Cerebellar nuclear complex (tissue), 1 donor: ENCODE data around the gene TGIF2.
A peak's percentile ranks its signal among the peaks of the same experiment; 100 is the strongest.
"Not testable (repeated sequence)": the region's sequence is repeated elsewhere in the genome, so short reads cannot be mapped to it uniquely, and the experiment has no call there.

Experiments
- DNase-seq, 2 experiments: peaks; one replicate each; lab custom pipeline; 2025; lab: John Stamatoyannopoulos, UW

The TGIF2 gene

DNA sequence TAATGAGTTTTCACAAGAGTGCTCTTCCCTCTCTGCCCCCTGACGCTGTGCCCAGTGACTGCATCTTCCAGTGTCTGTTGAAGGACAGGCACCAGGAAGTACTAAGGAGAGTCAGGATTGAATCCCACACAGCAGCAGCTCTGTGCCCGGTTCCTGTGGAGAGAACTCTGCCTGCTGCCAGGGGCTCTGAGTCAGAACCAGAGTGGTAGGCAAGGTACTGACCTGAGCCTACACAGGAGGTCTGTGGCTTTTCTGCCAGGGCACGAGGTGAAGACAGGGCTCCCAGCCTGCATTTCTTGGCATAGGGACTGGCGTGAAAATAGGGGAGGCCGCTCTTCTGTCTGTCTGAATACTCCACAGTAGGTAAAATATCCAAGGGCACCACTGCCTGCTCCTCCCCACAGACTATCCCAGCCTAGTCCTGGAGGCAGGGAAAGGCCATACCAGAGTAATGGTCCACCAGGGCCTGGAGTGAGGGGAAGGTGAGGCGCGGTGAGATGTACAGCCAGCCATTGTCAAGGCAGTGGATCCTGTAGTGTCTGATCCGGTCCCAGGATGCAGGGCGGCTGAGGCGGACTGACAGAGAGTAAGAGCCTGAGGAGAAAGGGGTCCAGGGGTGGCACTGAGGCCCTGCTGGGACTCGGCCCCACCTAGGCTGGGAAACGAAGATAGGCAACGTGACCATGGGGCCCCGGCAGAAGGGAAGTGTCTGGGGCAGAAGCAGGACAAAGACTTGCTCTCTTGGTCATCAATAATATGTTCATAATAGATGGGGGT, 41.6 kb downstream of the TGIF2 start:
- DNase-seq, result peak in 1 of 2 experiments; percentile 57

DNA sequence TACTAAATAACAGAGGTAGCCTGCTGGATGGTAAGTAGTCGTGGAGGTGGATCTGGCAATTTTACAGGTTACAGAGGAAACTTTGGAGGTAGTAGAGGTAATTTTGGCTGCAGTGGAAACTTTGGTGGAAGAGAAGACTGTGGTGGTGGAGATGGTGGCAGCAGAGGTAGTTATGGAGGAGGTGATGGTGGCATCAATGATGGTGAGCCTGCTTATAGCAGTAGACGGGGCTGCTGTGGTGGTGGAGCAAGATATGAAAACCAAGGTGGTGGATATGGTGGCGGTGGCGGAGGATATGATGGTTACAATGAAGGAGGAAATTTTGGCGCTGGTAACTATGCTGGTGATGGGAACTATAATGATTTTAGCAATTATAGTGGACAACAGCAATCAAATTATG, 47.5 kb downstream of the TGIF2 start:
- no peak for DNase-seq

DNA sequence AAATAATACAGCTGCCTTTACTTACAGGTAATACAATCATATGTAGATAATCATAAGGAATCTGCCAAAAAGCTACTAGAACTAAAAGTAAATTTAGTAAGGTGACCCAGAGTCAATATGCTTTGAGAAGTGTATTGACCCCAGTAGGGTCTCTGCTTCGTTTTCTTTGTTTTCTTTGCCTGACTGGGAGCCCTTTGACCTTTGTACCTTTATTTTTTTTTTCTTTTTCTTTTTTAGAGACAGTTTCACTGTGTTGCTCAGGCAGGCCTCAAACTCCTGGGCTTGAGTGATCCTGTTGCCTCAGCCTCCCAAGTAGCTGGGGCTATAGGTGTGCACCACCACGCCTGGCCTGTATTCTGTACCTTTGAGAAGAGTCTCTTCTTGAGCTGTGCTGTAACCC, 50.0 kb downstream of the TGIF2 start:
- no peak for DNase-seq

DNA sequence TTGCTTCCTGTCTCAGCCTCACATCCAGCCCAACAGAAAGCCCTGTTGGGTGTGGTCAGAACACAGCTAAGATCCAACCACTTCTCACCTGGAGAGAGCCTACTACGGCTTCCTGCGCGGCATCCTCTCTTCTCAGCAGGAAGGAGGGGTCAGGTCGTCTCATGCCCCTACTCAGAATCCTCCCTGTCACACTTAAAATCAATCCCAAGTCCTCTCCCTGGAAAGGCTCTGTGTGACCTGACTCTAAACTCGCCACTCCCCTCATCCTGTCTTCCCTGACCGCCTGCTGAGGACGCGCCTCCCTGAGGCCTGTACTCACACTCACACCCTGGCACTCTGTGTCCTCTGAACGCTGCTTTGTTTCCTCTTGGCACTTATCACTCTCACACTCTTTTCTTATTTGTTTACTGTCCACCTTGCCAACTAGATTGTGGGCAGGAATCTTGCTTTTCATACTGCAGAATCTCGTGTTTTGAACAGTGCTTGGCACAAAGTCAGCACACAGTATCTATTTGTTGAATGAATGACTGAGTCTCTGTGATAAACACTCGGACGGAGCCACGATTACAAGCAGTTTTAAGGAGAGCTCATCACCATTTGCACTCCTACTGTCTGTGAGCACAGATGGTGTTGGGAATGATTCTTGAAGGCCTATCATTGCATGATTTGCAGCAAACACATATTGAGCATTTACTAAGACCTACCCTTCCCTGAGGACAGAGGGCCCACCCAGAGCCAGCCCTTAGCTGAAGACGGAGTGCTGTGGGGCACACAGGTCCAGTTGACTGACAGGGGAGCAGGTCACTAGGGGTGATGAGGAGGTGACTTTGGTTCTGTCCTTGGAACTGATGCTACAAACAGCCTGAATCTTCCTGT, 50.9 kb downstream of the TGIF2 start:
- DNase-seq, result no peak

DNA sequence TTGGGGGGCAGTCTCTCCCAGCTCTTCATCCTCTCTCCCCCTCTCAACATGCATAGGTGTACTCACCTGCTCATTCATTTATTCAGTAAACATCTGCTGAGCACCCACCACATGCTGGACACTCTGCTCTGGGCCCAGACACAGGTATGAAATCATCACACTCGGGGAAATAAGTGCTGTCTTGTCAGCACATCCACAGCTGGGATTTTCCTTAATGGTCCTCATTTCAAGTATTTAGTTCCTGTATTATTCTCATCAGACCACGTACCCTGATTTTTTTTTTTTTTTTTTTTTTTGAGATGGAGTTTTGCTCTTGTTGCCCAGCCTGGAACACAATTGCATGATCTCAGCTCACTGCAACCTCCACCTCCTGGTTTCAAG, 51.5 kb downstream of the TGIF2 start:
- no peak for DNase-seq

DNA sequence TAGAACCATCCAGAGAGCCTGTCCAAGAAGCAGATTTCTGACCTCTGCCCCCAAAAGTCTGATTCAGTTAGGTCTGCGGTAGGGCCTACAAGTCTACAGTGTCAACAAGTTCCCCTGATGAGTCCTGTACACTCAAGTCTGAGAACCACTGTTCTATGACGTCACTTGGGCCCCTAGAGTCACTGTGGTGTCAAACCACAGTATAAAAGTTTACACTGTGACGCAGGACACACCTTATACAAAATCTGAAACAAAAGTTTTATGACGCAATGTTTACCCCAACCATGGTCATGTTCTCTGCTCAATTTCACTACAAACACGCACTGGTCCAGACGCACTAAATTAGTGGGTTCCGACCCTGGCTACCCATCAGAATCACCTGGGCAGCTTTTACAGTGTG, 54.7 kb downstream of the TGIF2 start:
- DNase-seq, result no peak

DNA sequence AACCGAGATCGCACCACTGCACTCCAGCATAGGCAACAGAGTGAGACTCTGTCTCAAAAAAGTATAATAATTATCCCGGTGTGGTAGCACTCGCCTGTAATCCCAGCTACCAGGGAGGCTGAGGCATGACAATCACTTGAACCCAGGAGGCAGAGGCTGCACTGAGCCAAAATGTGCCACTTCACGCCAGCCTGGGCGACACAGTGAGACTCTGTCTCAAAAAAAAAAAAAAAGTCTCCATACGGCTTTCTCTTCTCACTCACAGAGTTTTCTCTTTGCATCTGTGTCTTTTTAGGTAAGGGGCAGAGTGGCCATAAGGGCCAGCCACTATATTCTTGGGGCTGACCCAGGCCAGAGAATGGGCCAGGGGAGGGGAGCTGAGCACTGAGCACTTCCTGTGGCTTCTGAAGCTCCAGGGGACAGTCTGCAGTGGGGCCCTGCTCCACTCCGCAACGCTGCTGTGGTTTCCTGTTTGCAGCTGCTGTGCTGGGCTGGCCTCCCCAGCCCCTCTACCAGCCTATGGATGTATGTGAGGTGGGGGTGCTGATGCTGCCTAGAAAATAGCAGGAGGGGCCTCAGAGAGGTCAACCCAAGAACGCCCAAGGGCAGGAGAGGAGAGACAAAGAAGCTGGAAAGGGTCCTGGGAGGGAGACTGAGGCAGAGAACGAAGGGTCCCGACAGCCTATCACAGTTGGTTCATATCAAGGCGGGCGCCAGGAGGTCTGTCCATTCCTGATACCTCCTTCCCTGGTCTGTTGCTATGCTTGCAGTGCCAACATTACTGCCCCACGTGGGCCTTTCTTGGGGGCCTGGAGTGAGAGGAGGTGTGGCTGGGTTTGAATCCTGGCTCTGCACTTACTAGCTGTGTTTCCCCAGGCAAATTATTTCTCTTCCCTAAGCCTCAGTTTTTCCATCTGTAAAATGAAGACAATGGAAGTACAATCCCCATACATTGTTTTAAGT, 56.6 kb downstream of the TGIF2 start:
- DNase-seq, result no peak

DNA sequence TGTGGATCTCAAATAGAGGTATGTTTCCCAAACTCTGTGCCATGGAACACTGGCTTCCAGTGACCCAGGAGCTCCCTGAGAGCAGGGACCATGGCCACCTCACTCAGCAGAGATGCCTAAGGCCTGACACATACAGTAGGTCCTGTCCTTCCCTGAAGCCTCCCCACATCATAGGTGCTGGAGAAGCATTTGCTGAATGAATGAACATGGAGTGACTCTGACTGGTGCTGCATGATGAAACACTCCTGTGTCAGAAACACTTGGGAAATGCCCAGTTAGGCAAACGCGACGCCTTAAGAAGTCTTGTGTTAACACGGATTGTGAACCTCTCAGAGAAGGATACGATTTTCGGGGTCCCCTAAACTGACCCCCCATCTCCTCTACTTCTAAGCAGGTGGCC, 58.2 kb downstream of the TGIF2 start:
- no peak for DNase-seq

DNA sequence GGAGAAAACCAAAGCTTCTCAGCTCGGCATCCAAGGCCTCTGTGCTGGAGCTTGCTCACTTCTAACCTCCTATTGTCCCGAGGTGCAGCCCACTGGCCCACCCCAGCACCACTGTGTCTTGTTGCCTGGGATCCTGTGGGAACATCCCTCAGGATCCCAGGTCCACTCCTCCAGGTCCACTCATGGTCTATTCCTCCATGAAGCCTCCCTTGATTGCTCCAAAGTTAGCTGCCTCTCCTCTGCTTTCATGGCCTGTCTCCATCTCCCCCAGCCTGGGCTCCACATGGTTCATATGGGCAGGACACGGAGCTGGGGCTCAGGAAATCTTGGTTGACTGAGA, 58.7 kb downstream of the TGIF2 start:
- no peak for DNase-seq

DNA sequence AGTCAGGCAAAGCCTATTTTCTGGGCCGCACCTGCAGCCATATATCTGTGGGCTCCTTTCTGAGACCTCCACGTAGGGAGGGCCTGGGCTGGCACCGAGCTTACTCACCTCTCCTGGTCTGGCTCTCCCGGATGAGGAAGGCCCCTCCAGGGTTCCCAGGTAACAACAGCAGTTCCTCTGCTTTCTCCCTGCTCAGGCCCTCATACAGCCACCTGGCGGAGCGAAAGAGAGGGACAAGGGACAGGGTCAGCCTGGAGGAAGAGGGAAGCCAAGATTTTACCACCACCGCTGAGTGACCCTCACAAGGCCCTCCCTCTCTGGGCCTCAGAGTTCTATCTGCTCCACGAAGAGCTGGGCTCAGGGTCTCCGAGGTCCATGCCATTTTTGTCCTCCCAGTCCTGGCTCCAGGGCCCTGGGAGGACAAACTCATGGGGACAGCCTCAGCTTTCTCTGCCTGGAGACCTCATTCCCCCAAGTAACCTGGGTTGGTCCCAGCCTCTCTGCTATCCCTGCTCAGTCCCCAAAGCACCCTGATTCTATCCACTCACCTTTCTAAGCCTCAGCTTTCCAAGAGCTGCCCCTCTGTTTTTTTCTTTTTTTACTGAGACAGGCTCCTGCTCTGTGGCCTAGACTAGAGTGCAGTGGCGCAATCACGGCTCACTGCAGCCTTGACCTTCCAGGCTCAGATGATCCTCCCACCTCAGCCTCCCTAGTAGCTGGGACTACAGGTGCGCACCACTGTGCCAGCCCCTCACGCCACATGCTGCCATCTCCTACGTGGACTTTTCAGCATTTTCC, 59.3 kb downstream of the TGIF2 start:
- DNase-seq, result no peak

DNA sequence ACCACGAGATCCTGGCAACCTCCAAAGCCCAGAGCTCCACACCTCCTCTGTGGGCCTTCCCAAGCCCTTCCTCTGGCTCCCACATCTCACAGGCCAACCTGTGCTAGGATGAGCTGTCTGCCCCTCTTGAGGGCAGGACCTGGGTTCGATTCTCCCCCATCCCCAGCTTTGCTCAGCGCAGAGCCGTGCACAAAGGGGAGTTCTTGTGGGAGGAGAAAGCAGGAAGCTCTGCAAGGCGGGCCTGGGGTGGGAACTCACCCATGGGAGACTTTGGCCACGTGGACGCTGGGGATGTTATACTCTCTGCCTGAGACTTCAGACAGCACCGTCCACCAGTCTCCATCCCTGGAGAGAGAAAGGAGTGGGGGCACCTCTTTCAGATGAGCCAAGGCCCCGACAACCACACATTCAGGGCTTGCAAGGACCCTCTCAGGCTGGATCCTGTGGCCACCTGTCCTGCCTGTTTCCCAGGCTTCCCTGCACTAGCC, 59.9 kb downstream of the TGIF2 start:
- DNase-seq, result no peak

DNA sequence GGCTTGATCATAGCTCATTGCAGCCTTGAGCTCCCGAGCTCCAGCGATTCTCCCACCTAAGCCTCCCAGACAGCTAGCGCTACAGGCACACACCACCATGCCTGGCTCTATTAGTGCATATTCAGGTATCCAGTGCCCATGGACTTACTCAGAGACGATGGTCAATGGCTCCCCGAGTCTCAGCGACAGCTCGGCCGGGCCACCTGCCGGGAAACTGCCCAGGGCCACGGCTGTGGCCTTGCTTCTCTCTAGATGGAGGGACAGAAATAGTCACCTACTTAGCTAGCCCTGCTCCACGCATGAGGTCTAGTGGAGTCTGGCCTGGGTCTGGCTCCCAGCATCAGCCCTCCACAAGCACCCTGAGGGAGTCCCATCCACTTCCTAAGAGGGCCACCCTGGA, 60.9 kb downstream of the TGIF2 start:
- no peak for DNase-seq

DNA sequence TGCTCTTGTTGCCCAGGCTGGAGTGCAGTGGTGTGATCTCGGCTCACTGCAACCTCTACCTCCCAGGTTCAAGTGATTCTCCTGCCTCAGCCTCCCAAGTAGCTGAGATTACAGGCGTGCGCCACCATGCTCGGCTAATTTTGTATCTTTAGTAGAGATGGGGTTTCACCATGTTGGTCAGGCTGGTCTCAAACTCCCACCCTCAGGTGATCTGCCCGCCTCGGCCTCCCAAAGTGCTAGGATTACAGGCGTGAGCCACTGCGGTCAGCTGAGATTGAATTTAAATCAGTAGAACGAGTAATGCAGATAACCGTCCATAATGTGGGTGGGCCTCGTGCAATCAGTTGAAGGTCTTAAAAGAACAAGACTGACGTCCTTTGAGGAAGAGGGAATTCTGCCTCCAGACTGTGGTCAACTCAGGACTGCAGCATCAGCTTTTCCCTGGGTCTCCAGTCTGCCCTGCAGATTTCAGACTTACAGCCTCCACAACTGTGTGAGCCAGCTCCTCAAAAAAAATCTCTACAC, 65.5 kb downstream of the TGIF2 start:
- DNase-seq, result not testable (repeated sequence)

DNA sequence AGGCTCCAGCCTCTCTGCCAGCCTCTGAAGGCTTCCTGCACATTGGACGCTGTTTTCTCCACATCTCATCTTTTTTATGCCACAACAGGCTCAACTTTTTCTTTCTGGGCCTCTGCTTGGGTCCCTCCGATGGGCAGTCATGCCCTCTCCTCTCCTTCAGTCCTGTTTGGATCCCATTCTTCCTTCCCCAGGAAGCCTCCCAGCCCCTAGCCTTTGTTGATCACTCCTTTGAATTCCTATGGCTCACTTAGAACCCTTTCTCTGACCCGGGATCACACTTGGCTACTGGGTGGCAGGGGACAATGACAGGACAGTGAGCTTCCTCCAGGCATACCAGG, 68.1 kb downstream of the TGIF2 start:
- no peak for DNase-seq

DNA sequence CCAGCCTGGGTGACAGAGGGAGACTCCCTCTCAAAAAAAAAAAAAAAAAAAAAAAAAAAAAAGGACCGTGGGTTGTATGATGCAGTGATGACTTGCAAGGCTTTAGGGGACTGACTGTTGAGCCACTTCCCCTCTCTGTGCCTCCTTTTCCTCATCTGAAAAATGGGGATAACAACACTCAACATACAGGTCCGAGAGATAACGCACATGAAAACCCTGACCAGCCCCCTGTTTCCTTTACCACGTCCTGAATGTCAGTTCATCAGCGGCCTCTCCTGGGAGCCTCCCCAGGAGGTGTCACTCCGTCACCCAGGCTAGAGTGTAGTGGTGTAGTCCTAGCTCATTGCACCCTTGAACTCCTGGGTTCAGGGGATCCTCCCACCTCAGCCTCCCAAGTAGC, 68.7 kb downstream of the TGIF2 start:
- DNase-seq, result no peak
